GM21825 (cell line): ENCODE data around the gene ITSN2.
A peak's percentile ranks its signal among the peaks of the same experiment; 100 is the strongest.
"Not testable (repeated sequence)": the region's sequence is repeated elsewhere in the genome, so short reads cannot be mapped to it uniquely, and the experiment has no call there.

ENCODE experiments used
- ATAC-seq: cut with Tn5 transposase; IDR thresholded peaks from one replicate; pipeline ENCODE4 v1.9.1; 2021; ENCODE audit warnings: mild to moderate bottlenecking, moderate library complexity; ENCODE audit not compliant: unreplicated experiment

The ITSN2 gene

DNA sequence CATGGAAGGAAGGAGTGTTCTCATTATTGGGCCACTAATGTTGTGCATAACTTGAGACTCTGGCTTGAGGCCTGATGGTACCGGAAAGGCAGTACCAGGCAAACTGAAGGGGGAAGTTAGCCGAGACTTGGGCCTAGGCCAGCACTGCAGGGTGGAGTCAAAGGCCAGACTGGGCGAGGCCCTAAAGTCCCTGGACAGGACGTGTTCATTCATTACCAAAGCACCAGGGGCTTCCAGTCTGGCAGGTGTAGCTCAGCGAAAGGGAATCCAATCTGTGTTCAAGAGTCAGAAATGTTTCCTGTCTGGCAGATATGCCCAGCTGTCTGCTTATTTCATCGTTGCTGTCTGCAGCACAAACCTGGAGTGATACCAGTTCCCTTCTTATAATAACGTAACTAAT lies 4.7 kb upstream of the ITSN2 start:
- ATAC-seq = no peak

DNA sequence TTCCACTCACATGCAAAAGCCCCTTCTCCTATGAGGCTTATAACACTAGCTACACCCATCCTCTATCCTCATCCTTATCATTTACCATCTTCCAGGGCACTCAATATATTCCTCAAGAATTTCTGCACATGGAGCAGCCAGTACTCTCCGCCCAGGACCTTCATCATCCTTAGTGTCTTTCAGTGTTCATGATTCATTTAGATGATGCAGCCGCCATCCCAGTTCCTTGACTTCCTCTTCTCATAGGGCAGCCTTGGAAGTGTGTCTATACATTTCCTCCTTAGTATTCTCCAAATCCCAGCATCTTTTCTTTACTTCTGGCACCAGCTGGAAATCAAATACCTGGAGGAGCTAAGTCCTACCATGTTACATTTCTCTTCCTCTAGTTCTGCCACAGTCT lies 3.0 kb upstream of the ITSN2 start:
- ATAC-seq = no peak

DNA sequence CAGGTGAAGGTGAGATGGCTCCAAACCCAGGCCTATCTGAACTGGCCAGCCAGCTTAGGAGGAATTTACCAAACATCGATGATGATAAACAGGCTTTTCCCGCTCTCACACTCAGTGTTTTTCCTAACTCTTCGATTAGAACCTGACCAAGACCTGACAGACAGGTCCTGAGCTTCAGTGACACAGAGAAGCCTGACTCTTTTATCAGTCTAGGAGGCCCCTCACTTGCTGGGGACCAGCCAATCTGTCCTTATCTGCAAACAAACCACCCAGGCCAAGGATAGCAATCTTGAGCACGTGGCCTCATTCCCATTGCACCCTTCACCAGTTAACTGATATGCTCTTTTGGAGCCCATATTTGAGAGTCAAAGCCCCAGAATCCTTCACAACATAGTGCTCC lies 1.9 kb upstream of the ITSN2 start:
- ATAC-seq = no peak

DNA sequence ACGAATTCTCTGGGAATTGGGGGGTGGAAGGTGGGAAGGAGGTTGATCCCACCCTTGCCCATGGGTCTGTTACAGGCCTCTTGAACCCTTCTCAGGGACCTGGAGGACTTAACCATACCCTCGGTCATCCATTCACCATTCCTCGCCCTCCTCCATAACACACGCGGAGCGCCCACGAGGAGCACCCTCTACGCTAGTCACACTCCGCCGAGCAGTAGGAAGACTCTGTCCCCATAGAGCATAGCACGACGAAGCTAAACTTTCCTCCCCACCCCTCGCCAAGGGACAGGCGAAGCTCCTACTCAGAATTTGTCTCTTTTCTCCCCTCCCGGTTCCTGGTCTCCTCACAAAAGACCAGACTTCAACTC lies 611 bp upstream of the ITSN2 start:
- ATAC-seq = no peak

DNA sequence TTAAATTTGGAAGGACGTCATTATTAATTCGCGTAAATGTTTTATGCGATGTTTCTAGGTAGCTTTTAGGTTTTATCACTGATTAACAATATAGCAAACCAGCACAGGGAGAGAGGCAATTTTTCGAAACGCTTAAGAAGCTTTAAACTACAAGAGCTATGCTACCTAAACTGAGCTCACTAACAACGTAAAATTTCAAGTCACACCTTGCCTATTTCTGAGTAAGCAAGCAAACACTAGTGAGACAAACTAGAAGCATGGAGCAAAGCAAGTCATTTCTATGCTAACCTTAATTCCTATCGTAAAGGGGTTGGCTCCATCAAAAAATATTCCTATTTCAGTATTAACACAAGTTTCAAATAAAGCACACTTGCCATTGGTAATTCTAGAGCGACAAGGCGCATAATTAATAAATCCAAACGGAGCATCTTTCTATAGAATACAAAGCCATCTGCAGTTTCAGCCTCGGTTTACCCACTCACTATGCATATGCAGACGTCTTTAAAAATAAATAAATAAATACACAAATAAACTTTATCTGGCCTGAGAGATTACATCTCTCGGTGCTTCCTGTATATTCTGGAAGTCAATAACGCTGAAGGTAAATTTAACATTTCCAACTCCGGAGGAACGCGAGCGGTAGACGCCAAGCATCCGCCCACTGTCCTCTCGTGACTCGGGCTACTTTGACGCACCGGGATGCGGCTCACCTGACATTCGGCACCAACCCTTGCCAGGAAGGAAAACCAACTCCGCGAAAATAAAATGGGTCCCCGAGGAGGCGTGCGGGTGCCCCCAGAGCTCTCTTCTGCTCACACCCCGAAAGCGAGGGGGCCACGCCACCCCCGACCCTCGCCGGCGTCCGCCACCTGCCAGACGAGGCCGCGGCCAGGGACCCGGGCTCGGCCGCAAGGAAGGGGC lies 947 bp downstream of the ITSN2 start:
- peak; percentile 22 for ATAC-seq

DNA sequence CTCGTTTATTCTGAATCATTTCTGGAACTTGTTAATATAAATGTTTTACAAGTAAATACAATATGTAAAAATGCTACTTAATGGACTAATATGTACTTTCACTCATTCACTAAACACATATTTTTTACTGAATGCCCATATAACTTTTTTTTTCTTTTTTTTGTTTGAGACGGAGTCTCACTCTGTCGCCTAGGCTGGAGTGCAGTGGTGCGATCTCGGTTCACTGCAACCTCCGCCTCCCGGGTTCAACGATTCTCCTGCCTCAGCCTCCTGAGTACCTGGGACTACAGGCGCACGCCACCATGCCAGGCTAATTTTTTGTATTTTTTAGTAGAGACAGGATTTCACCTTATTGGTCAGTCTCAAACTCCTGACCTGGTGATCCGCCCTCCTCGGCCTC lies 2.6 kb downstream of the ITSN2 start:
- not testable (repeated sequence) for ATAC-seq

DNA sequence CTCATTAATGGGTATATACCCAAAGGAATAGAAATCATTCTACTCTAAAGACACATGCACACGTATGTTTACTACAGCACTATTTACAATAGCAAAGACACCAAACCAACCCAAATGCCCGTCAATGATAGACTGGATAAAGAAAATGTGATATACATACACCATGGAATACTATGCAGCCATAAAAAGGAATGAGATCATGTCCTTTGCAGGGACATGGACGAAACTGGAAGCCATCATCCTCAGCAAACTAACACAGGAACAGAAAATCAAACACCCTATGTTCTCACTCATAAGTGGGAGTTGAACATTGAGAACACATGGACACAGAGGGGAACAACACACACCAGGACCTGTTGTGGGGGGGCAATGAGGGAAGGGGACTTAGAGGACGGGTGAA lies 3.2 kb downstream of the ITSN2 start:
- ATAC-seq = not testable (repeated sequence)

DNA sequence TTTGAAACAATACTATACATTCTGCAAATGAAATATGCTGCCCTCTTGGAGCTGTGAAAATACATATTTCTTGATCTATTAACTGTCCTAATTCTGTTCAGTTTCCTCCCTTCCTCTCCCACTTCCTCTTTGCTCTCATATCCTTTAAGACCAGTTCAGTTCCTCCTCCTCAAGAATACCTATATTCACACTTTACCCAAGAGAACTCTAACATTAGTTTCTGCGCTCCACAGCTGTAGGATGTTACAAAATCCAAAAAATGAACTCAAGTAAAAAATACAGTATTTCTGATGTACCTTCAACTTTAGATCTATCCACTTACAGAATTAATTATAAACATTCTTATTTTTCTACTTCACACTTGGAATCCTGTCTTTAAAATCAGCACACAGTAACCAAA lies 5.4 kb downstream of the ITSN2 start:
- ATAC-seq = no peak

DNA sequence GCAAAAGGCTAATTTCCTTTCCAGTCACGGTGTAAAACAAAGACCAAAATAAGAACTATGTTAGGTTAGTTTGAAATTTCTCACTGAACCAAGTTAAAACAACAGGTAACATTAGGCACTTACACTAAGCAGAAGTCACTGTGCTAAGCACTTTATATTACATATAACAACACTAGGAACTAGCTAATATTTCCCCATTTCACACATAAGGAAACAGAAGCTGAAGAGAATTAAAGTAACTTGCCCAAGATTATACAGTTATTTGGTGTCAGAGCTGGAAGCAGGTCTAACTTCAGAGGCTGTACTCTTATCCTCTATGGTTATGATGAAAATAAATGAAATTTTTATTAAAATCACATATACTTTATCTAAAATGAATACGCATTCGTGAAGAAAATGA lies 5.9 kb downstream of the ITSN2 start:
- ATAC-seq = no peak

DNA sequence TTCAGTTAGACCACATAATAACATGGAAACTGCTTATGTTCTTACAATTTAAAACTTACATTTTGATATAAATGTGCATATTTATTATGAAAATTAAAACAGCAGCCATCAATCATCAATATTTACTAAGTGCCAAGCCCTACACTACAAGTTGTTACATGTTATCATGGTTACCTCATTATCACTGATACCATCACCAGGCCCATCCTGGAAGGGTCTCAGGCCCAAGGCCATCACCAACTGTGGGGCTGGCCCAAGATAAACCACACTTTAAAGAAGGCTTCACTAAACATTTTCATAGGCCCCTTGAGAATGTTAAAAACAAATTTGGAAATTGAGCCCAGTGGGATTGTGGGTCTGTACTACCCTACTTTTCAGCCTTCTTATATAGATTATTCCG lies 6.4 kb downstream of the ITSN2 start:
- ATAC-seq = no peak

DNA sequence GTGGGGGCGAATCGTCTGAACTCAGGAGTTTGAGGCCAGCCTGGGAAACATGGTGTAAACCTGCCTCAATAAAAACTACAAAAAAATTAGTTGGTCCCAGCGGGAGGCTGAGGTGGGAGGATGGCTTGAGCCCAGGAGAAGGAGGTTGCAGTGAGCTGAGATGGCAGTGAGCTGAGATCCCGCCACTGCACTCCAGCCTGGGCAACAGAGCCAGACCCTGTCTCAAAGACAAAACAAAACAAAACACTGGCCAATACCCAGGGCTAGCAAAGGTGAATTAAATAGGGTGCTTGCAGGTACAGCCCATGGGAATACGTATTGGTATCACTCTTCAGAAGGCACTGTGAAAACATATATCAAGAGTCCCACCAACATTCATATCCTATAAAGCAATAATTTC lies 7.0 kb downstream of the ITSN2 start:
- no peak for ATAC-seq

DNA sequence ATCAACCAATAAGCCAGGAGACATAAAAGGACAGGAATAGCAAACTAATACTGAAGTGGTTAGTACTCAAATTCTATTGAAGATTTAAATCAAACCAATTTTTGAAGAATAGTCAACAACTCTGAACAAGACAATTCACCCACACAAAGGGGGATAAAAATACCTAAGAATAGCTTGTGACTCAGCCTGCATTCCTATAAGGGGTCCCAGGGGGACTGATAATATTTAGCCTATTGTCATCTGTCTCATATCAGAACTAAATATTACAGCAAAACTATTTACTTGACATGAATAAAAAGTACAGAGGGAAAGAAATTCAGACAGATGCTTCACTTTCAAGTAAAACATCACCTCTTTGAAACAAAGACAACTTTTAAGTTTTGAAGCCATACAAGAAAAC lies 7.7 kb downstream of the ITSN2 start:
- ATAC-seq = no peak

DNA sequence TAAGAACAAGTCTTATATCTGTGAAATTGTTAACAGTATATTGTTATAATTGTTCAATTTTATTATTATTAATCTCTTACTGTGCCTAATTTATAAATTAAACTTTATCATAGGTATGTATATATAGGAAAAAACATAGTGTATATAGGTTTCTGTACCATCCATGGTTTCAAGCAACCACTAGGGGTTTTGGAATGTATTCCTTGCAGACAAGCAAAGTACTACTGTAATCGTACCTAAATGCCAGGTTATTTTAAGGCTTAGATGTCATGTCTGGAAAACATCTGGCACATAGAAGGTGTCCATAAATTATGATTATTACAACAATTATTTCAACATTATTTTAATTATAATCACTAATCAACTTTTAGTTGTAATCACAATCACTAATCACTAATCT lies 8.4 kb downstream of the ITSN2 start:
- ATAC-seq = no peak

DNA sequence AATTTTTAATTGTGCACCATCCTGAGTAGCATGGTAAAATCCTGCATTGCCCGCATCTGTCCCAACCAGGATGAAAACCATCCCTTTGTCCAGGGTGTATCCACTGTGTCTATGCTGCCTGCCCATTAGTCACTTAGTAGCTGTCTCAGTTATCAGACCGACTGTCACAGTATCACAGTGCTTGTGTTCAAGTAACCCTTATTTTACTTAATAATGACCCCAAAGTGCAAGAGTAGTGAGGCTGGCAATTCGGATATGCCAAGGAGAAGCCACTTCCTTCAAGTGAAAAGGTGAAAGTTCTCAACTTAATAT lies 8.8 kb downstream of the ITSN2 start:
- no peak for ATAC-seq

DNA sequence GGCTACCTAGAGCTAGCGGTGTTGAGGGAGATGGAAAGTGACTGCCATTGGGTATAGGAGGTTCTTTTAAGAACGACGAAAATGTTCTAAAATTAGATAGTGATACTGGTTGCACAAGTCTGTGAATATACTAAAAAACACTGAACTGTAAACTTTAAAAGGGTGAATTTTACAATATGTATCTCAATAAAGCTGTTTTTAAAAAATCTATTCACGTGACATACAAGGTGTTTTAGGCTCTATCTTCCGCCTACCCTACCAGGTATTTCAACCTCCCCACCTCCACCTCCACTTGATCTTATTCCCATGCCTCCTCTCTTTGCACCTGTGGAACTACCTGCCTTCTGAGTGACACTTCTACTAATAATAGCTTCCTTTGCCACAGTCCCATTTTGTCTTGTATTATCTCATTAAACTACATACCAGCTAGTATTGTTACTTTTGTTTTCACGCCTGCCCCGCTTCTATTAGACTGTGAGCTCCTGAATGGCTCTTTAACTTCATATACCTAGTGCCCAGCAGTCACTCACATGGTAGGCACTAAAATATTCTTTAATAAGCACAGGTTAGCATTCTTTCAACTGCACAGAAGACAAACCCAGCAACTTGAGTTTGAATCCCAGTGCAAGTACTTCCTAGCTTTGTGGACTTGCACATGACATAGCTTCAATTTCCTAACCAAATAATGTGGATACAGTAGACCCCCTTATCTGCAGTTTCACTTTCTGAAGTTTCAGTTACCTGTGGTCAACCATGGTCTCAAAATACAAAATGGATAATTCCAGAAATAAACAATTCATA lies 9.3 kb downstream of the ITSN2 start:
- ATAC-seq = no peak

DNA sequence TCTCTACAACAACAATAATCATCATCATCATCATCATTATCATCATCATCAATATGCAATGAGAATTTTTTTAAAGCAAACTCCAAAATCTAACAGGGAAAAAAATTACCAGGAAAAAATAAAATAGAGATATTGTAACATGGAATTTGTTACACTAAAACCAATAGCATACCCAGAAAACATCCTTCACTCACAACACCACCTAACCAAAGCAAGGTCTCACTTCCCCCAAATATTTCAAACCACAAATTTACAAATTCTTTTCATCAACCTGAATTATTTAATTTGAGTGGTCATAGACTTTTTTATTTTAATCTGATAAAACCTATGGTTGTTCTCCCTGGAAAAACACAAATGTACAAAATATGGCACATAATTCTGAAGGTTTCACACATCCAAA lies 11.2 kb downstream of the ITSN2 start:
- ATAC-seq = no peak

DNA sequence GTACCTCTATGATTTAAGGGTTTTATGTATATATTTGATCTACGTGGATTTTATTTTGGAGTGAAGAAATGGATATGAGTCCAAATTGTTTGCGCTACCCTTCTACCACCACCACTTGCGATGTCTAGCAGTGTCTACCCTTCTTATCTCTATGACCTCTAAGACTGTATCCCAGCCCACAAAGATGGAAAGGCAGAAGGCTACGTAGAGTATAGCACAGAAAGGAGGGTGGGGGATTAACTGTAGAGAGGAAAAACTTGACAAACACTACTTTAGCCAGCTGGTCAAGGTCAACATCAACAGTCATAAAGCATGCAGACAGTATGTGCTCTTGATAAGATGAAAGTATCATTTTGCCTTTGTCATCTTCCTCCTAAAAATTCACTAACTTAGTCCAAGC lies 14.4 kb downstream of the ITSN2 start:
- ATAC-seq = no peak

DNA sequence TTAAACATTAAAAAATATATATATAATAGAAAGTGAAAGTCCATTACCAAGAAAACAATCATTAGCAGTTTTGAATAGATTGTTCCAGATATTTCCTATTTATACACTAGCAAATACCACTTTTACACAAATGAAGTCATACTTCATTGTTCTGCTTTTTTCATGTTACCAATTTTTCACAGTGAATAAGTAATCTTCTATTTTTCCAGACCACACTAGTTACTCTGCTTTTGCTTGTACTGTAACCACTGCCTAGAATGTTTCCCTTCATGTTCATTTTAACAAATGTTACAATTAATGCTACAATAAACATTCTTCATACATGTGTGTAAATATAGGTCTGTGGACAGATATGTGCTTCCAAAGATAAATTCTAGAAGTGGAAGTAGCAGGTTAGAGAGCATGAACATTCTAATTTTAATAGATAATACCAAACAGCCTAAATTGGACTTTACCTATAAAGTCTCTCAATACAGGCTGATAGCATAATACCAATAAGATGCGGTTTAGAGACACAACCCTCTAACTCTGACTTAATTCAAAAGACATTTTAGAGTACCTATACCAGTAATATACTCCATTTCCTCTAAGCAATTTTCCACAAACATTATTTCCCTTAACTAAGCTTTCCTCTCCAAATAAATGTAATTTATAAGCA lies 17.0 kb downstream of the ITSN2 start:
- peak; percentile 56 for ATAC-seq

DNA sequence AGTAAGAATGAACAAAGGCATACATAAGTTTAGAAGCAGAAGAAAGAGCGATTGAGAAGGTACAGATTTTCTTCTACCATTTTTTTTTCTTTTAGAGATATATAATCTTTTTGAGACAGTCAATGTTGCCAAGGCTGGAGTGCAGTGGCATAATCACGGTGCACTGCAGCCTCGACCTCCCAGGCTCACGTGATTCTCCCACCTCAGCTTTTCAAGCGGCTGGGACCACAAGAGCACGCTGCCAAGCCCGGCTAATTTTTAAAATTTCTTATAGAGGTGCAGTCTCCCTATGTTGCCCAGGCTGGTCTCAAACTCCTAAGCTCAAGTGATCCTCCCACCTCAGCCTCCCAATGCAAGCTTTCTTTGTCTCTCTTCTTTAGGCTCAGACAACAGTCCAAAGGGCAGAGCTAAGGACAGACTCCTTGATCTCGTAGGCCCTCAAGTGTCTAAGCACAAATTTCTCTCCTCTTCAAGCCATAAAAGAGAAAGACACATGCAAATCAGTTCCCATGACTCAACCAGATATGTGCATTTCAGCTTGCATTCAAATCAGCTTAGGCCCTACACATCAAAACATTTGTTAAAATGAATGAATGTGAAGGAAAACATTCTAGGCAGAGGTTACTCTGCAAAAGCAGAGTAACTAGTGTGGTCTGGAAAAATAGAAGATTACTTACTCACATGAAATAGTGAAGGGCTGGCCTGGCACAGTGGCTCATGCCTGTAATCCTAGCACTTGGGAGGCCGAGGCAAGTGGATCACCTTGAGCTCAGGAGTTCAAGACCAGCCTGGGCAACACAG lies 18.0 kb downstream of the ITSN2 start:
- peak; percentile 54 for ATAC-seq

DNA sequence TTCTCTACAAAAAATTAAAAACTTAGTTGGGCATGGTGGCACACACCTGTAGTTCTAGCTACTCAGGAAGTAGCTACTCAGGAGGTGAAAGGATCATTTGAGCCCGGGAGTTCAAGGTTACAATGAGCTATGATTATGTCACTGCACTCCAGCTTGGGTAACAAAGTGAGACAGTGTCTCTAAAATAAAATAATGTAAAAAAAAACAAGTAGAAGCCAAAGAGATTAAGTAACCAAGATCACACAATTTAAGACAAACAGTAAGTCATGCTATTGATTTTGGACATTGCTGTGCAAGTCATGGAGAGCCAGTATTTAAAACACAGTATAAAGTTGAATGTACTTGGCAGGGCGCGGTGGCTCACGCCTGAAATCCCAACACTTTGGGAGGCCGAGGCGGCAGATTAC lies 20.5 kb downstream of the ITSN2 start:
- no peak for ATAC-seq

DNA sequence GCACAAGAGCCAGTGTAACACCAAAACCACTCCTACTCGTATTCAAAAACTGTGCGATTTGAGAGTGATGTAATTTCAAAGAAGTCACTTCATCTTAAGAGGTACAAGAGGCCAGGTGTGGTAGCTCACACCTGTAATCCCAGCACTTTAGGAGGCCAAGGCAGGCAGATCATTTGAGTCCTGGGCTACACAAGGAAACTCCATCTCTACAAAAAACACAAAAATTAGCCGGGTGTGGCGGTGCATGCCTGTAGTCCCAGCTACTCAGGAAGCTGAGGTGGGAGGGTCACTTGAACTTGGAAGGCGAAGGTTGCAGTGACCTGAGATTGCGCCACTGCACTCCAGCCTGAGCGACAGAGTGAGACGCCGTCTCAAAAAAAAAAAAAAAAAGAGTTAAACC lies 21.2 kb downstream of the ITSN2 start:
- ATAC-seq = not testable (repeated sequence)
